ENCODE measurements around the gene KIF20B.
"Not testable (repeated sequence)": the region's sequence is repeated elsewhere in the genome, so short reads cannot be mapped to it uniquely, and the experiment has no call there.

The KIF20B gene

DNA sequence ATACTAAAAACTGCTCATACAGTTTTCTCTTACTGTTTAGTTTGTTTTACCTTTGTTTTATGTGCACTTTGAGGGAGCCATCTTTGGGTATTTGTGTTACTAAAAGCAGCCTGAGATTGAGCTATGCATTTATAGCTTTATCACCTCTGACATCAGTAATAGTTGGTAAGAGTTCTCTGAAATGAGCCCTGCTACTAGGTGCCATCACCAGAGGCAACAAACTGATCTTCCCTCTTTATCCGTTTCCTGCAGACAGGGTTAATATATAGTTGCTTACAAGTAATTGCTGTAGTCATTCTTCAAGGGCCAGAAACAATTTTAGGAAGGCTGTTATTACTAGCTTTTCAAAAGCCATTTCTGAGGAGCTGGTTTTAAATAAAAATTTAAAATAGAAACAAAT, 49.1 kb downstream of the KIF20B start:
- TF ChIP-seq, protein P1, sequence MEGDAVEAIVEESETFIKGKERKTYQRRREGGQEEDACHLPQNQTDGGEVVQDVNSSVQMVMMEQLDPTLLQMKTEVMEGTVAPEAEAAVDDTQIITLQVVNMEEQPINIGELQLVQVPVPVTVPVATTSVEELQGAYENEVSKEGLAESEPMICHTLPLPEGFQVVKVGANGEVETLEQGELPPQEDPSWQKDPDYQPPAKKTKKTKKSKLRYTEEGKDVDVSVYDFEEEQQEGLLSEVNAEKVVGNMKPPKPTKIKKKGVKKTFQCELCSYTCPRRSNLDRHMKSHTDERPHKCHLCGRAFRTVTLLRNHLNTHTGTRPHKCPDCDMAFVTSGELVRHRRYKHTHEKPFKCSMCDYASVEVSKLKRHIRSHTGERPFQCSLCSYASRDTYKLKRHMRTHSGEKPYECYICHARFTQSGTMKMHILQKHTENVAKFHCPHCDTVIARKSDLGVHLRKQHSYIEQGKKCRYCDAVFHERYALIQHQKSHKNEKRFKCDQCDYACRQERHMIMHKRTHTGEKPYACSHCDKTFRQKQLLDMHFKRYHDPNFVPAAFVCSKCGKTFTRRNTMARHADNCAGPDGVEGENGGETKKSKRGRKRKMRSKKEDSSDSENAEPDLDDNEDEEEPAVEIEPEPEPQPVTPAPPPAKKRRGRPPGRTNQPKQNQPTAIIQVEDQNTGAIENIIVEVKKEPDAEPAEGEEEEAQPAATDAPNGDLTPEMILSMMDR (IDR thresholded peaks at IDR 0.05; ENCODE audit: low read depth, low read length, missing control alignments) = no peak
- no peak overlapping the region for H3K4me3 ChIP-seq (ENCODE audit: low read depth, low read length)
- DNase-seq (ENCODE audit: low read depth) = no peak
- in situ Hi-C loops (cut with HindIII; ENCODE audit: low sequenced_read_pairs) = no loop called here

DNA sequence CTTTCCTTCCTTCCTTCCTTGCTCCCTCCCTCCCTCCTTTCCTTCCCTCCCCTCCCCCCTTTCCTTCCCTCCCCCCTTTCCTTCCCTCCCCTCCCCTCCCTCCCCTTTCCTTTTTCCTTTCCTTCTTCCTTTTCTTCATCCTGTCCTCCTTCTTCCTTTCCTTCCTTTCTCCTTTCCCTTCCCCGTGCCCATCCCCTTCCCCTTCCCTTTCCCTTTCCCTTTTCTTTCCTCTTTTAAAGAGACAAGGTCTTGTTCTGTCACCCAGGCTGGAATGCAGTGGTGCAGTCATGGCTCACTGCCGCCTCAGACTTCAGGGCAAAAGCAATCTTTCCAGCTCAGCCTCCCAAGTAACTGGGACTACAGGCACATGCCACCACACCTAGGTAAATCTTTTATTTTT, 54.0 kb downstream of the KIF20B start:
- no peak for DNase-seq (ENCODE audit: low read depth)
- TF ChIP-seq, protein P1 (IDR thresholded peaks at IDR 0.05; ENCODE audit: low read depth, low read length, missing control alignments) = no peak
- in situ Hi-C loops (cut with HindIII; ENCODE audit: low sequenced_read_pairs) = no loop called here
- H3K4me3 ChIP-seq (ENCODE audit: low read depth, low read length) = no peak overlapping the region

DNA sequence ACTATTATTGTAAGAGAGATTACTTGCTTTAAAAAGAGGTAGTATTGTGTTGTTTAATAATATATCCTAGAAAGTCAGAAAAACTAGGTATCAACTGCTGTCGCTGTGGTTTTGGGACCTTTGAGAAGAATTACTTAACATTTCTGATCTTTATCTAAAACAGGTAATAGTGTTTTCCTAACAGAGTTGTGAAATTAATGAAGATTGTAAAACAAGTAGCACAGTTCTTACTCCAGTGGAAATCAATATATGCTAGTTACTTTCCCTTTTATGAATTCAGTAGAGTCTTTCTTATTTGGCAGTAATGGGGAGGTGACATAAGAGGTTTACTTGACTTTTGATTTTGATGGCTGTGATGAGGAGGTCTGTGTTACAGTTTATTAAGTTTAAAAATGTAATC, 58.1 kb downstream of the KIF20B start:
- TF ChIP-seq, protein P1 (IDR thresholded peaks at IDR 0.05; ENCODE audit: low read depth, low read length, missing control alignments) = no peak
- in situ Hi-C loops (cut with HindIII; ENCODE audit: low sequenced_read_pairs) = no loop called here
- no peak overlapping the region for H3K4me3 ChIP-seq (ENCODE audit: low read depth, low read length)
- DNase-seq (ENCODE audit: low read depth) = no peak

DNA sequence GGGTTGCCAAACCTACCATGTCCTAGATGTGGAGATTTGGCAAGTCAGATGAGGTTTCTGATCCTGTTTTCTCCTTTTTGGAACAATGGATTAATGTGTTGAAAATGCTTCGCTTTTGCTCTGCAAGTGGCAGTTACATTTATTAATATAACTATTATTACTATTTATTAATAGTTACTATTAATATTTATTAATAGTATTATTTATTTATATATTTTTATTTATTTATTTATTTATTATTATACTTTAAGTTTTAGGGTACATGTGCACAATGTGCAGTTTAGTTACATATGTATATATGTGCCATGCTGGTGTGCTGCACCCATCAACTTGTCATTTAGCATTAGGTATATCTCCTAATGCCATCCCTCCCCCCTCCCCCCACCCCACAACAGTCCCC, 62.3 kb downstream of the KIF20B start:
- DNase-seq (ENCODE audit: low read depth); H3K4me3 ChIP-seq (ENCODE audit: low read depth, low read length); in situ Hi-C loops (cut with HindIII; ENCODE audit: low sequenced_read_pairs): not testable (repeated sequence)

DNA sequence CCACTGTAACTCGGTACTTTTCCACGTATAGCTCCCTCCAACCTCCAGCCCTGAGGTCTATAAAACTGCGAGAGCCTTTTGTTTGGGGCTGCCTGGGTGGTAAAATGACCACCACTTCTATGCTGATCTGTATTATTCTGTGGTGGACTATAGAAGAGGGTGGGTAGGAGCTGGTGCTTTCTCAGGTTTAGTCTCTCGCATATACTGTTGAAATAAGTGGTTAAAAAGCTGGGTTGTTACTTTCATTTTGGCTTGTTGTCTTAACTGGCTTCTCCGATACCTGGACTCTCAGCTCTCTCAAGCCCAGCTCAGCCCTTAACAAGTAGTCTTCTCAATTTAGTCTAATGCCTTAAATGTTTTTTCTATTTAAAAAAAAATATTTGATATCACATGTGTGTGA, 70.3 kb downstream of the KIF20B start:
- in situ Hi-C loops (cut with HindIII; ENCODE audit: low sequenced_read_pairs) = no loop called here

DNA sequence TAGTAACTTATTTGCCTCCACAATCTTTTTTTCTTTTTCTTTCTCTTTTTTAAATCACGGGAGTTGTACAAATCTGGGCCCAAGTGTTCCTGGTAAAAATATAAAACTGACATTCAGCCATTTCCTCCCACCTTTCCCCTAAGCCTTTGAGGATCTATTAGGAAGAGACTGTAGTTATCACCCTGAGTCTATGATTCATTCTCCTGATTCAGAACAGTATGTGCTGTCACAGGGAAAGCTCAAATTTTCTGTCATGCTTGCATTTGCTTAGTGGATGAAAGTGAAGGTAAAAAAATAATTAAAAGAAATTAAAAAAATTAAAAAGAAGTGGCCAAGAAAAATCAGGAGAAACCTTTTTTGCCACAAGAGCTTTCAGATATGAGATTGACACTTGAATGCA, 71.7 kb downstream of the KIF20B start:
- H3K4me3 ChIP-seq (ENCODE audit: low read depth, low read length) = no peak overlapping the region
- in situ Hi-C loops (cut with HindIII; ENCODE audit: low sequenced_read_pairs) = no loop called here
- no peak for DNase-seq (ENCODE audit: low read depth)
- TF ChIP-seq, protein P1 (IDR thresholded peaks at IDR 0.05; ENCODE audit: low read depth, low read length, missing control alignments) = no peak

More for the DNA sequence above, 70.3 kb downstream of the KIF20B start:
- no peak for DNase-seq (ENCODE audit: low read depth)
- TF ChIP-seq, protein P1 (IDR thresholded peaks at IDR 0.05; ENCODE audit: low read depth, low read length, missing control alignments) = no peak
- no peak overlapping the region for H3K4me3 ChIP-seq (ENCODE audit: low read depth, low read length)

DNA sequence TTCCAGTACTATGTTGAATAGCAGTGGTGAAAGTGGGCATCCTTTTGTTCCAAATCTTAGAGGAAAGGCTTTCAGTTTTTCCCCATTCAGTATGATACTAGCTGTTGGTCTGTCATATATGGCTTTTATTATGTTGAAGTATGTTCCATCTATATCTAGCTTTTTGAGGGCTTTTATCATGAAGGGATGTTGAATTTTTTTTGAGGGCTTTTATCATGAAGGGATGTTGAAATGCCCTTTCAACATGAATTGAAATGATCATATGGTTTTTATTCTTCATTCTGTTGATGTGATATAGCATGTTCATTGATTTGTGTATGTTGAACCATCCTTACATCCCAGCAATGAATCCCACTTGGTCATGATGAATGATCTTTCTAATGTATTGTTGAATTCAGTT, 75.3 kb downstream of the KIF20B start:
- in situ Hi-C loops (cut with HindIII; ENCODE audit: low sequenced_read_pairs) = no loop called here
- H3K4me3 ChIP-seq (ENCODE audit: low read depth, low read length) = no peak overlapping the region
- TF ChIP-seq, protein P1 (IDR thresholded peaks at IDR 0.05; ENCODE audit: low read depth, low read length, missing control alignments) = no peak
- no peak for DNase-seq (ENCODE audit: low read depth)

Measured in astrocyte of the cerebellum (primary cell).